Hematopoietic multipotent progenitor cell (in vitro differentiated cells): ENCODE measurements around the gene WDR88. TPM values are rescaled to one million over a fixed set of nuclear protein-coding genes. Genes with fewer than 3 reads are reported as not detected.
"Not testable (repeated sequence)": the region's sequence is repeated elsewhere in the genome, so short reads cannot be mapped to it uniquely, and the experiment has no call there.

Experiments used
- DNase-seq, 3 donors: peaks; one replicate each; pipeline ENCODE4 v3.0.0-alpha.2; 2011 to 2015; ENCODE audit warnings: low read depth in 2 of 3, low spot score in 2 of 3
- total RNA-seq: library from RNA; depleted of rRNA; stranded (reverse); fragments of >200 nt; gene quantifications from one replicate; pipeline ENCODE4 v1.2.3, GENCODE V29; 2012

Gene WDR88
- total RNA-seq, 1 donor: not detected

- no peak for DNase-seq
Observed at GRCh38 chr19:33208904-33209849, 77.3 kb downstream of the WDR88 start.

GRCh38 chr19:33209850-33210230 is 77.9 kb downstream of the WDR88 start:
- DNase-seq: not testable (repeated sequence)

- no peak for DNase-seq
Observed at GRCh38 chr19:33210266-33210940, 78.5 kb downstream of the WDR88 start.

- no peak for DNase-seq
Observed at GRCh38 chr19:33211794-33212435, 80.0 kb downstream of the WDR88 start.

- no peak for DNase-seq
Observed at GRCh38 chr19:33212436-33213172, 80.7 kb downstream of the WDR88 start.

- no peak for DNase-seq
Observed at GRCh38 chr19:33214596-33214995, 82.7 kb downstream of the WDR88 start.

- DNase-seq: no peak
Observed at GRCh38 chr19:33215438-33216197, 83.7 kb downstream of the WDR88 start.

- no peak for DNase-seq
Observed at GRCh38 chr19:33216198-33216830, 84.4 kb downstream of the WDR88 start.

- DNase-seq: no peak
Observed at GRCh38 chr19:33217881-33218280, 86.0 kb downstream of the WDR88 start.

GRCh38 chr19:33219261-33219815 is 87.4 kb downstream of the WDR88 start:
- DNase-seq: no peak

GRCh38 chr19:33220115-33220514 is 88.2 kb downstream of the WDR88 start:
- DNase-seq: no peak

- no peak for DNase-seq
Observed at GRCh38 chr19:33220735-33221134, 88.8 kb downstream of the WDR88 start.

- DNase-seq: no peak
Observed at GRCh38 chr19:33221638-33222037, 89.7 kb downstream of the WDR88 start.

GRCh38 chr19:33222255-33222654 is 90.3 kb downstream of the WDR88 start:
- not testable (repeated sequence) for DNase-seq

- no peak for DNase-seq
Observed at GRCh38 chr19:33224694-33225457, 93.0 kb downstream of the WDR88 start.
